Daoy (cell line): ENCODE data around the gene DNAJC22. TPM values are rescaled to one million over a fixed set of nuclear protein-coding genes. Genes with fewer than 3 reads are reported as not detected.
"Not testable (repeated sequence)": the region's sequence is repeated elsewhere in the genome, so short reads cannot be mapped to it uniquely, and the experiment has no call there.

Experiments
- DNase-seq: peaks from one replicate; pipeline ENCODE4 v3.0.0-alpha.2; 2015; ENCODE audit warnings: low read depth
- total RNA-seq: library from RNA; depleted of rRNA; stranded (reverse); fragments of >200 nt; shearing (Covaris generic); gene quantifications from 2 replicates; pipeline ENCODE4 v1.2.3, GENCODE V29; 2014; rRNA removed

Gene DNAJC22
- total RNA-seq, 1 experiment from 2014 or later, result 2.7 TPM

- no peak for DNase-seq
Observed at GRCh38 chr12:49370539-49370938, 23.9 kb downstream of the DNAJC22 start.

GRCh38 chr12:49375406-49375805 is 28.7 kb downstream of the DNAJC22 start:
- no peak for DNase-seq

- DNase-seq, result no peak
Observed at GRCh38 chr12:49377386-49377785, 30.7 kb downstream of the DNAJC22 start.

- not testable (repeated sequence) for DNase-seq
Observed at GRCh38 chr12:49380184-49380583, 33.5 kb downstream of the DNAJC22 start.

- DNase-seq, result no peak
Observed at GRCh38 chr12:49388682-49389386, 42.1 kb downstream of the DNAJC22 start.

GRCh38 chr12:49389387-49389703 is 42.7 kb downstream of the DNAJC22 start:
- no peak for DNase-seq

DNA sequence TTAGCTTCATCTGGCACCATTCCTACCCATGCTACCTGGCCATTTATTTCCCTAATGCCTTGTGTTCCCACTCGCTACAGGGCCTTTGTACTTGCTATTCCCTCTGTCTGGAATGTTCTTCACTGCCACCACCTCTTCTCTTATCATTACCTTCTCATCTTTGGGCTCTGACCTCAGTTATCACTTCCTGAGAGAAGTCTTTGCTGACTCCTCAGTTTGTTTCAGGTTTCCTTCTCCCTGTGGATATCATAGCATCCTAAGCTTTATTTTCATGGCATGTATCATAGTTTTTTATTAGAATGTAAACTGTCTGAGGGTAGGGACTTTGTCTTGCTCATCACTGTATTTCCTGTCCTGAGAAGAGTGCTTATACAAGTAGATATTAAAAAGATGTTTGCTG is 50.3 kb downstream of the DNAJC22 start:
- no peak for DNase-seq

GRCh38 chr12:49400304-49400703 is 53.6 kb downstream of the DNAJC22 start:
- no peak for DNase-seq

Other genes with a start within 250 kb of the DNAJC22 start
- 18.2 and 19.6 TPM in 2 replicates for gene LMBR1L, start 236.0 kb upstream of the DNAJC22 start, total RNA-seq
- 3,979 and 4,039 TPM in 2 replicates for gene TUBA1B, start 215.5 kb upstream of the DNAJC22 start, total RNA-seq
- 306 and 316 TPM in 2 replicates for gene TUBA1A, start 157.8 kb upstream of the DNAJC22 start, total RNA-seq
- 835 and 1,096 TPM in 2 replicates for gene TUBA1C, start 81.8 kb upstream of the DNAJC22 start, total RNA-seq
- gene PRPH, start 51.7 kb upstream of the DNAJC22 start, total RNA-seq, result 0.69 TPM in 1 of 2 replicates, not detected in the other
- gene TROAP, start 23.6 kb upstream of the DNAJC22 start, total RNA-seq, result 45.5 and 48.3 TPM in 2 replicates
- gene C1QL4, start 9.7 kb upstream of the DNAJC22 start, total RNA-seq, result 0.06 and 0.80 TPM in 2 replicates
- 20.9 and 32.3 TPM in 2 replicates for gene SPATS2, start 20.6 kb downstream of the DNAJC22 start, total RNA-seq
- gene KCNH3, start 192.1 kb downstream of the DNAJC22 start, total RNA-seq, result 0.40 TPM in 1 of 2 replicates, not detected in the other
- 92.9 and 102 TPM in 2 replicates for gene MCRS1, start 221.3 kb downstream of the DNAJC22 start, total RNA-seq